Measurements from ENCODE around the gene NOCT. TPM values are rescaled to one million over a fixed set of nuclear protein-coding genes. Genes with fewer than 3 reads are reported as not detected.

Gene NOCT
- total RNA-seq, 1 experiment from 2014 or later: 43.4 TPM

- CTCF ChIA-PET: interaction anchor here (0.6 to 2.2 kb wide), 81 partner anchors 8 to 1397 kb away, joined by 3 to 47 read pairs (median 5); partner anchors contain the start of genes ELF2, MGARP, NAA15 and NDUFC1
- DNase-seq (ENCODE audit: low spot score): peak; percentile 75
- Mint-ChIP-seq H3K36me3 (peaks cover 14% of the 10 kb centered on the region), H3K4me1 (peaks cover 50% of the 10 kb centered on the region), H3K9me3 (no peaks in the 10 kb centered on the region), H3K4me3 (peak overlapping the region; percentile 28; the same call in 1 of the 2 replicates), H3K27ac (peak overlapping the region; percentile 82), H3K27me3 (ENCODE audit: low read depth) (no peaks in the 10 kb centered on the region)
- TF ChIP-seq ZNF416 (CRISPR knock-in tag; IDR thresholded peaks at IDR 0.05): no peak
- TF ChIP-seq NR2C2 (CRISPR knock-in tag; IDR thresholded peaks at IDR 0.05): no peak
- TF ChIP-seq, protein P1, sequence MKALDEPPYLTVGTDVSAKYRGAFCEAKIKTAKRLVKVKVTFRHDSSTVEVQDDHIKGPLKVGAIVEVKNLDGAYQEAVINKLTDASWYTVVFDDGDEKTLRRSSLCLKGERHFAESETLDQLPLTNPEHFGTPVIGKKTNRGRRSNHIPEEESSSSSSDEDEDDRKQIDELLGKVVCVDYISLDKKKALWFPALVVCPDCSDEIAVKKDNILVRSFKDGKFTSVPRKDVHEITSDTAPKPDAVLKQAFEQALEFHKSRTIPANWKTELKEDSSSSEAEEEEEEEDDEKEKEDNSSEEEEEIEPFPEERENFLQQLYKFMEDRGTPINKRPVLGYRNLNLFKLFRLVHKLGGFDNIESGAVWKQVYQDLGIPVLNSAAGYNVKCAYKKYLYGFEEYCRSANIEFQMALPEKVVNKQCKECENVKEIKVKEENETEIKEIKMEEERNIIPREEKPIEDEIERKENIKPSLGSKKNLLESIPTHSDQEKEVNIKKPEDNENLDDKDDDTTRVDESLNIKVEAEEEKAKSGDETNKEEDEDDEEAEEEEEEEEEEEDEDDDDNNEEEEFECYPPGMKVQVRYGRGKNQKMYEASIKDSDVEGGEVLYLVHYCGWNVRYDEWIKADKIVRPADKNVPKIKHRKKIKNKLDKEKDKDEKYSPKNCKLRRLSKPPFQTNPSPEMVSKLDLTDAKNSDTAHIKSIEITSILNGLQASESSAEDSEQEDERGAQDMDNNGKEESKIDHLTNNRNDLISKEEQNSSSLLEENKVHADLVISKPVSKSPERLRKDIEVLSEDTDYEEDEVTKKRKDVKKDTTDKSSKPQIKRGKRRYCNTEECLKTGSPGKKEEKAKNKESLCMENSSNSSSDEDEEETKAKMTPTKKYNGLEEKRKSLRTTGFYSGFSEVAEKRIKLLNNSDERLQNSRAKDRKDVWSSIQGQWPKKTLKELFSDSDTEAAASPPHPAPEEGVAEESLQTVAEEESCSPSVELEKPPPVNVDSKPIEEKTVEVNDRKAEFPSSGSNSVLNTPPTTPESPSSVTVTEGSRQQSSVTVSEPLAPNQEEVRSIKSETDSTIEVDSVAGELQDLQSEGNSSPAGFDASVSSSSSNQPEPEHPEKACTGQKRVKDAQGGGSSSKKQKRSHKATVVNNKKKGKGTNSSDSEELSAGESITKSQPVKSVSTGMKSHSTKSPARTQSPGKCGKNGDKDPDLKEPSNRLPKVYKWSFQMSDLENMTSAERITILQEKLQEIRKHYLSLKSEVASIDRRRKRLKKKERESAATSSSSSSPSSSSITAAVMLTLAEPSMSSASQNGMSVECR (CRISPR knock-in tag; IDR thresholded peaks at IDR 0.05; ENCODE audit: borderline replicate concordance): no peak
- TF ChIP-seq, protein P2, sequence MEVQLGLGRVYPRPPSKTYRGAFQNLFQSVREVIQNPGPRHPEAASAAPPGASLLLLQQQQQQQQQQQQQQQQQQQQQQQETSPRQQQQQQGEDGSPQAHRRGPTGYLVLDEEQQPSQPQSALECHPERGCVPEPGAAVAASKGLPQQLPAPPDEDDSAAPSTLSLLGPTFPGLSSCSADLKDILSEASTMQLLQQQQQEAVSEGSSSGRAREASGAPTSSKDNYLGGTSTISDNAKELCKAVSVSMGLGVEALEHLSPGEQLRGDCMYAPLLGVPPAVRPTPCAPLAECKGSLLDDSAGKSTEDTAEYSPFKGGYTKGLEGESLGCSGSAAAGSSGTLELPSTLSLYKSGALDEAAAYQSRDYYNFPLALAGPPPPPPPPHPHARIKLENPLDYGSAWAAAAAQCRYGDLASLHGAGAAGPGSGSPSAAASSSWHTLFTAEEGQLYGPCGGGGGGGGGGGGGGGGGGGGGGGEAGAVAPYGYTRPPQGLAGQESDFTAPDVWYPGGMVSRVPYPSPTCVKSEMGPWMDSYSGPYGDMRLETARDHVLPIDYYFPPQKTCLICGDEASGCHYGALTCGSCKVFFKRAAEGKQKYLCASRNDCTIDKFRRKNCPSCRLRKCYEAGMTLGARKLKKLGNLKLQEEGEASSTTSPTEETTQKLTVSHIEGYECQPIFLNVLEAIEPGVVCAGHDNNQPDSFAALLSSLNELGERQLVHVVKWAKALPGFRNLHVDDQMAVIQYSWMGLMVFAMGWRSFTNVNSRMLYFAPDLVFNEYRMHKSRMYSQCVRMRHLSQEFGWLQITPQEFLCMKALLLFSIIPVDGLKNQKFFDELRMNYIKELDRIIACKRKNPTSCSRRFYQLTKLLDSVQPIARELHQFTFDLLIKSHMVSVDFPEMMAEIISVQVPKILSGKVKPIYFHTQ (CRISPR knock-in tag; IDR thresholded peaks at IDR 0.05): 0 out of 2 replicates have a peak, but pooled peaks have one; percentile 31
- TF ChIP-seq, protein P3, sequence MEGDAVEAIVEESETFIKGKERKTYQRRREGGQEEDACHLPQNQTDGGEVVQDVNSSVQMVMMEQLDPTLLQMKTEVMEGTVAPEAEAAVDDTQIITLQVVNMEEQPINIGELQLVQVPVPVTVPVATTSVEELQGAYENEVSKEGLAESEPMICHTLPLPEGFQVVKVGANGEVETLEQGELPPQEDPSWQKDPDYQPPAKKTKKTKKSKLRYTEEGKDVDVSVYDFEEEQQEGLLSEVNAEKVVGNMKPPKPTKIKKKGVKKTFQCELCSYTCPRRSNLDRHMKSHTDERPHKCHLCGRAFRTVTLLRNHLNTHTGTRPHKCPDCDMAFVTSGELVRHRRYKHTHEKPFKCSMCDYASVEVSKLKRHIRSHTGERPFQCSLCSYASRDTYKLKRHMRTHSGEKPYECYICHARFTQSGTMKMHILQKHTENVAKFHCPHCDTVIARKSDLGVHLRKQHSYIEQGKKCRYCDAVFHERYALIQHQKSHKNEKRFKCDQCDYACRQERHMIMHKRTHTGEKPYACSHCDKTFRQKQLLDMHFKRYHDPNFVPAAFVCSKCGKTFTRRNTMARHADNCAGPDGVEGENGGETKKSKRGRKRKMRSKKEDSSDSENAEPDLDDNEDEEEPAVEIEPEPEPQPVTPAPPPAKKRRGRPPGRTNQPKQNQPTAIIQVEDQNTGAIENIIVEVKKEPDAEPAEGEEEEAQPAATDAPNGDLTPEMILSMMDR (IDR thresholded peaks at IDR 0.05): peak; percentile 62; the same call in 1 of the 2 replicates
- POLR2A ChIA-PET: interaction anchor here (0.6 to 1.3 kb wide), 5 partner anchors 10 to 271 kb away, joined by 3 to 5 read pairs (median 4); partner anchors contain the start of genes ELF2 and NAA15
- peak; percentile 72 for ATAC-seq
Measured at GRCh38 chr4:139030614-139031235, 15.1 kb downstream of the NOCT start.

DNA sequence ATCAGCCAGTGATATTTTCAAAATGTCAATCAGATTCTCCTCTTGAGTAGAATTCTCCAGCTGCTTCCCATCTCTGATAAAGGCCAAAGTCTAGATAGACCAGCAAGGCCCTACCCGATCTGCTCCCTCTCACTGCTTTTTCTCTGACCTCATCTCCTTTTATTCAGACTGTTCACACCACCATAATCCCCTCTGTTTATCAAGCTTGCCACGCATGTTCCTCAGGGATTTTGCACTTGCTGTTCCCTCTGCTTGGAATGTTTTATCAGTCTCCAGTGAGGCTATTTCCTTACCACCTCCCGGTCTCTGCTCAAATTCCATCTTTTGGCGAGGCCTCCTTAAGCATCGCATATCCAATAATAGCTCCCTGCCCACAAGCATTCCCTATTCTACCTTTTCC lies 20.1 kb downstream of the NOCT start:
- Mint-ChIP-seq H3K36me3 (peaks cover 16% of the 10 kb centered on the region), H3K4me1 (peaks cover 40% of the 10 kb centered on the region), H3K4me3 (no peak overlapping the region), H3K27me3 (ENCODE audit: low read depth) (no peaks in the 10 kb centered on the region), H3K9me3 (no peaks in the 10 kb centered on the region), H3K27ac (peak overlapping the region; percentile 80)
- POLR2A ChIA-PET: no interaction called here
- no peak for ATAC-seq
- CTCF ChIA-PET: interaction anchor here (0.9 kb wide), 1 partner anchor 265 kb away, joined by 3 read pairs; the partner anchor contains the start of gene NAA15
- no peak for DNase-seq (ENCODE audit: low spot score)
- TF ChIP-seq PREB (CRISPR knock-in tag; IDR thresholded peaks at IDR 0.05; ENCODE audit: borderline replicate concordance) (no peak), RELA (CRISPR knock-in tag; IDR thresholded peaks at IDR 0.05; ENCODE audit: borderline replicate concordance) (no peak), SMAD3 (CRISPR knock-in tag; IDR thresholded peaks at IDR 0.05; ENCODE audit: borderline replicate concordance) (no peak), E2F1 (CRISPR knock-in tag; IDR thresholded peaks at IDR 0.05) (no peak), IRF2 (CRISPR knock-in tag; IDR thresholded peaks at IDR 0.05; ENCODE audit: borderline replicate concordance, low read depth) (no peak), NR1H2 (CRISPR knock-in tag; IDR thresholded peaks at IDR 0.05) (no peak), ATF3 (CRISPR knock-in tag; conservative IDR thresholded peaks at IDR 0.05) (no peak), MLX (CRISPR knock-in tag; IDR thresholded peaks at IDR 0.05) (no peak), ZNF416 (CRISPR knock-in tag; IDR thresholded peaks at IDR 0.05) (no peak), ZNF121 (CRISPR knock-in tag; IDR thresholded peaks at IDR 0.05) (no peak)
- TF ChIP-seq, protein P4, sequence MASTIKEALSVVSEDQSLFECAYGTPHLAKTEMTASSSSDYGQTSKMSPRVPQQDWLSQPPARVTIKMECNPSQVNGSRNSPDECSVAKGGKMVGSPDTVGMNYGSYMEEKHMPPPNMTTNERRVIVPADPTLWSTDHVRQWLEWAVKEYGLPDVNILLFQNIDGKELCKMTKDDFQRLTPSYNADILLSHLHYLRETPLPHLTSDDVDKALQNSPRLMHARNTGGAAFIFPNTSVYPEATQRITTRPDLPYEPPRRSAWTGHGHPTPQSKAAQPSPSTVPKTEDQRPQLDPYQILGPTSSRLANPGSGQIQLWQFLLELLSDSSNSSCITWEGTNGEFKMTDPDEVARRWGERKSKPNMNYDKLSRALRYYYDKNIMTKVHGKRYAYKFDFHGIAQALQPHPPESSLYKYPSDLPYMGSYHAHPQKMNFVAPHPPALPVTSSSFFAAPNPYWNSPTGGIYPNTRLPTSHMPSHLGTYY (CRISPR knock-in tag; IDR thresholded peaks at IDR 0.05): no peak
- TF ChIP-seq, protein P2 (CRISPR knock-in tag; IDR thresholded peaks at IDR 0.05): no peak
